ENCODE measurements around the gene CYFIP2. TPM values are rescaled to one million over a fixed set of nuclear protein-coding genes. Genes with fewer than 3 reads are reported as not detected.

CYFIP2 gene
- total and polyA plus RNA-seq, 2 of the 13 experiments (the other 11 are each of a cell fraction or from before 2014, with no cell fraction given), result 22.6 to 30.3 TPM

DNA sequence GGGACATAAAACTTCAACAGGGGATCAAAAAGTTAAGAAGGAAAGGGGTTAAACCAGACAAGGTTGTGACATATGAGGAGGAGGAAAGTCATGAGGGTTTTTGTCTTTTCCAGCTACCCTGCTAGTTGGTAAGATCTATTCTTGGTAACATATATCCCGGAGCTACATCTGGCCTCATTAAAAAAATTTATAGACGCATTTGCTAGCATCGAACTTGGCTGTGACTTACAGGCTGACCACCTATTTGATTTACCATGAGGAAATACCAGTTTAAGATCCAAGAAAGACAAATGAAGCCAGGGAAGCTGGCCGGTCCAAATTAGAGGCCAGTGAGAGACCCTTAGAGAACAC is 106.5 kb downstream of the CYFIP2 start:
- Histone ChIP-seq H3K36me3 (replicated peaks in 1 of 2; ENCODE audit: control insufficient read depth in 1 of 2, insufficient read depth in 2 of 2, low read length in 2 of 2) (0 out of 5 replicates have a peak, but pooled peaks cover 0 to 3% of the 10 kb centered on the region in 2 experiments), H3K4me2 (ENCODE audit: low read depth, low read length) (no peak overlapping the region), H3K27ac (ENCODE audit: extremely low read length, insufficient read depth, low read length) (no peak overlapping the region), H2AFZ (ENCODE audit: low read length) (no peak overlapping the region), H3K4me3 (replicated peaks in 1 of 3; ENCODE audit: insufficient read depth in 1 of 3, low read depth in 2 of 3, low read length in 3 of 3) (no peak overlapping the region), H3K4me1 (ENCODE audit: insufficient read depth, low read length) (no peaks in the 10 kb centered on the region), H3K9ac (ENCODE audit: insufficient read depth, low read depth, low read length) (no peak overlapping the region), H4K20me1 (ENCODE audit: insufficient read depth, low read length) (no peaks in the 10 kb centered on the region), H3K9me3 (ENCODE audit: low read length) (no peaks in the 10 kb centered on the region), H3K79me2 (ENCODE audit: insufficient read depth, low read length) (no peaks in the 10 kb centered on the region), H3K27me3 (ENCODE audit: control insufficient read depth in 1 of 2, insufficient read depth in 2 of 2, low read length in 2 of 2) (no peaks in the 10 kb centered on the region)
- ATAC-seq (no peak), FAIRE-seq (no peak), DNase-seq (ENCODE audit: low spot score) (no peak)
- CTCF ChIA-PET (ENCODE audit: low intra/inter-chr PET ratio, low total read pairs), result no interaction called here
- TF ChIP-seq RXRB (CRISPR knock-in tag; IDR thresholded peaks at IDR 0.05; ENCODE audit: borderline replicate concordance) (no peak), TEAD3 (CRISPR knock-in tag; optimal IDR thresholded peaks at IDR 0.05; ENCODE audit: borderline replicate concordance) (no peak), NCOR1 (IDR thresholded peaks at IDR 0.05; ENCODE audit: borderline replicate concordance, low read length) (no peak), SMC3 (IDR thresholded peaks at IDR 0.05; ENCODE audit: low read length) (no peak), IKZF4 (CRISPR knock-in tag; IDR thresholded peaks at IDR 0.05; ENCODE audit: borderline replicate concordance, low read depth, not compliant biosample characterization) (no peak), ATM (IDR thresholded peaks at IDR 0.05; ENCODE audit: borderline replicate concordance) (no peak), ZNF143 (CRISPR knock-in tag; IDR thresholded peaks at IDR 0.05) (no peak)
- TF ChIP-seq, protein P1, sequence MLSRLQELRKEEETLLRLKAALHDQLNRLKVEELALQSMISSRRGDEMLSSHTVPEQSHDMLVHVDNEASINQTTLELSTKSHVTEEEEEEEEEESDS (CRISPR knock-in tag; IDR thresholded peaks at IDR 0.05; ENCODE audit: borderline replicate concordance), result no peak
- TF ChIP-seq, protein P2, sequence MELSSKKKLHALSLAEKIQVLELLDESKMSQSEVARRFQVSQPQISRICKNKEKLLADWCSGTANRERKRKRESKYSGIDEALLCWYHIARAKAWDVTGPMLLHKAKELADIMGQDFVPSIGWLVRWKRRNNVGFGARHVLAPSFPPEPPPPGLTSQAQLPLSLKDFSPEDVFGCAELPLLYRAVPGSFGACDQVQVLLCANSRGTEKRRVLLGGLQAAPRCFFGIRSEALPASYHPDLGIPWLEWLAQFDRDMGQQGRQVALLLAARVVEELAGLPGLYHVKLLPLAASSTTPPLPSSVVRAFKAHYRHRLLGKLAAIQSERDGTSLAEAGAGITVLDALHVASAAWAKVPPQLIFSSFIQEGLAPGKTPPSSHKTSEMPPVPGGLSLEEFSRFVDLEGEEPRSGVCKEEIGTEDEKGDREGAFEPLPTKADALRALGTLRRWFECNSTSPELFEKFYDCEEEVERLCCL (CRISPR knock-in tag; IDR thresholded peaks at IDR 0.05; ENCODE audit: borderline replicate concordance), result no peak
- TF ChIP-seq, protein P3, sequence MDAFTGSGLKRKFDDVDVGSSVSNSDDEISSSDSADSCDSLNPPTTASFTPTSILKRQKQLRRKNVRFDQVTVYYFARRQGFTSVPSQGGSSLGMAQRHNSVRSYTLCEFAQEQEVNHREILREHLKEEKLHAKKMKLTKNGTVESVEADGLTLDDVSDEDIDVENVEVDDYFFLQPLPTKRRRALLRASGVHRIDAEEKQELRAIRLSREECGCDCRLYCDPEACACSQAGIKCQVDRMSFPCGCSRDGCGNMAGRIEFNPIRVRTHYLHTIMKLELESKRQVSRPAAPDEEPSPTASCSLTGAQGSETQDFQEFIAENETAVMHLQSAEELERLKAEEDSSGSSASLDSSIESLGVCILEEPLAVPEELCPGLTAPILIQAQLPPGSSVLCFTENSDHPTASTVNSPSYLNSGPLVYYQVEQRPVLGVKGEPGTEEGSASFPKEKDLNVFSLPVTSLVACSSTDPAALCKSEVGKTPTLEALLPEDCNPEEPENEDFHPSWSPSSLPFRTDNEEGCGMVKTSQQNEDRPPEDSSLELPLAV (CRISPR knock-in tag; conservative IDR thresholded peaks at IDR 0.05; ENCODE audit: low read depth), result no peak
- no TSS peak for BruUV-seq (replicated peaks)
- in situ Hi-C loops (cut with HindIII; ENCODE audit: extremely low pct_ligation_motif_present, low pct_unique_long_range_greater_than_20kb), result no loop called here
- POLR2A ChIA-PET, result no interaction called here
- WGBS (ENCODE audit: low lambda C conversion rate), result 95% methylated on average over 4 of the region's 4 CpGs
- intact Hi-C loops (cut with micrococcal nuclease; ENCODE audit: unreplicated experiment), result no loop called here
